ENCODE data around the gene PKM. TPM values are rescaled to one million over a fixed set of nuclear protein-coding genes. Genes with fewer than 3 reads are reported as not detected.
A peak's percentile ranks its signal among the peaks of the same experiment; 100 is the strongest.

Gene PKM
- total and polyA plus RNA-seq, 9 of the 15 experiments (the other 6 are each of a cell fraction or from before 2014, with no cell fraction given): 140 to 825 (median 383) TPM

GRCh38 chr15:72231066-72231832 is at the start of gene PKM (continued):
- TF ChIP-seq, protein P1, sequence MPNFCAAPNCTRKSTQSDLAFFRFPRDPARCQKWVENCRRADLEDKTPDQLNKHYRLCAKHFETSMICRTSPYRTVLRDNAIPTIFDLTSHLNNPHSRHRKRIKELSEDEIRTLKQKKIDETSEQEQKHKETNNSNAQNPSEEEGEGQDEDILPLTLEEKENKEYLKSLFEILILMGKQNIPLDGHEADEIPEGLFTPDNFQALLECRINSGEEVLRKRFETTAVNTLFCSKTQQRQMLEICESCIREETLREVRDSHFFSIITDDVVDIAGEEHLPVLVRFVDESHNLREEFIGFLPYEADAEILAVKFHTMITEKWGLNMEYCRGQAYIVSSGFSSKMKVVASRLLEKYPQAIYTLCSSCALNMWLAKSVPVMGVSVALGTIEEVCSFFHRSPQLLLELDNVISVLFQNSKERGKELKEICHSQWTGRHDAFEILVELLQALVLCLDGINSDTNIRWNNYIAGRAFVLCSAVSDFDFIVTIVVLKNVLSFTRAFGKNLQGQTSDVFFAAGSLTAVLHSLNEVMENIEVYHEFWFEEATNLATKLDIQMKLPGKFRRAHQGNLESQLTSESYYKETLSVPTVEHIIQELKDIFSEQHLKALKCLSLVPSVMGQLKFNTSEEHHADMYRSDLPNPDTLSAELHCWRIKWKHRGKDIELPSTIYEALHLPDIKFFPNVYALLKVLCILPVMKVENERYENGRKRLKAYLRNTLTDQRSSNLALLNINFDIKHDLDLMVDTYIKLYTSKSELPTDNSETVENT (CRISPR knock-in tag; IDR thresholded peaks at IDR 0.05): no peak
- TF ChIP-seq NCOA4 (IDR thresholded peaks at IDR 0.05; ENCODE audit: partially characterized antibody) (no peak), ILK (tag; IDR thresholded peaks at IDR 0.05; ENCODE audit: borderline replicate concordance, low read depth) (no peak), ETS2 (tag; IDR thresholded peaks at IDR 0.05; ENCODE audit: borderline replicate concordance, poor library complexity, severe bottlenecking) (no peak), POLR3G (IDR thresholded peaks at IDR 0.05; ENCODE audit: extremely low read depth, insufficient read length, insufficient replicate concordance) (no peak), RAD51 (IDR thresholded peaks at IDR 0.05; ENCODE audit: borderline replicate concordance, low read depth) (no peak), ZNF79 (CRISPR knock-in tag; IDR thresholded peaks at IDR 0.05; ENCODE audit: low read depth) (no peak), CLOCK (CRISPR knock-in tag; IDR thresholded peaks at IDR 0.05; ENCODE audit: borderline replicate concordance) (no peak), SOX6 (IDR thresholded peaks at IDR 0.05) (peak; percentile 70), THAP7 (CRISPR knock-in tag; IDR thresholded peaks at IDR 0.05) (no peak), ZNF444 (CRISPR knock-in tag; IDR thresholded peaks at IDR 0.05) (no peak), POLR2G (IDR thresholded peaks at IDR 0.05; ENCODE audit: low read depth, low read length) (peak; percentile 99), PHTF2 (CRISPR knock-in tag; IDR thresholded peaks at IDR 0.05) (no peak), RBM22 (IDR thresholded peaks at IDR 0.05; ENCODE audit: low read depth, low read length, poor library complexity, severe bottlenecking) (peak; percentile 36)
- TF ChIP-seq, protein P2, sequence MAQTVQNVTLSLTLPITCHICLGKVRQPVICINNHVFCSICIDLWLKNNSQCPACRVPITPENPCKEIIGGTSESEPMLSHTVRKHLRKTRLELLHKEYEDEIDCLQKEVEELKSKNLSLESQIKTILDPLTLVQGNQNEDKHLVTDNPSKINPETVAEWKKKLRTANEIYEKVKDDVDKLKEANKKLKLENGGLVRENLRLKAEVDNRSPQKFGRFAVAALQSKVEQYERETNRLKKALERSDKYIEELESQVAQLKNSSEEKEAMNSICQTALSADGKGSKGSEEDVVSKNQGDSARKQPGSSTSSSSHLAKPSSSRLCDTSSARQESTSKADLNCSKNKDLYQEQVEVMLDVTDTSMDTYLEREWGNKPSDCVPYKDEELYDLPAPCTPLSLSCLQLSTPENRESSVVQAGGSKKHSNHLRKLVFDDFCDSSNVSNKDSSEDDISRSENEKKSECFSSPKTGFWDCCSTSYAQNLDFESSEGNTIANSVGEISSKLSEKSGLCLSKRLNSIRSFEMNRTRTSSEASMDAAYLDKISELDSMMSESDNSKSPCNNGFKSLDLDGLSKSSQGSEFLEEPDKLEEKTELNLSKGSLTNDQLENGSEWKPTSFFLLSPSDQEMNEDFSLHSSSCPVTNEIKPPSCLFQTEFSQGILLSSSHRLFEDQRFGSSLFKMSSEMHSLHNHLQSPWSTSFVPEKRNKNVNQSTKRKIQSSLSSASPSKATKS (CRISPR knock-in tag; IDR thresholded peaks at IDR 0.05): no peak
